ENCODE data around the gene FAM20C. TPM values are rescaled to one million over a fixed set of nuclear protein-coding genes. Genes with fewer than 3 reads are reported as not detected.

Gene FAM20C
- total RNA-seq, 1 experiment from 2014 or later, result 62.6 TPM

DNA sequence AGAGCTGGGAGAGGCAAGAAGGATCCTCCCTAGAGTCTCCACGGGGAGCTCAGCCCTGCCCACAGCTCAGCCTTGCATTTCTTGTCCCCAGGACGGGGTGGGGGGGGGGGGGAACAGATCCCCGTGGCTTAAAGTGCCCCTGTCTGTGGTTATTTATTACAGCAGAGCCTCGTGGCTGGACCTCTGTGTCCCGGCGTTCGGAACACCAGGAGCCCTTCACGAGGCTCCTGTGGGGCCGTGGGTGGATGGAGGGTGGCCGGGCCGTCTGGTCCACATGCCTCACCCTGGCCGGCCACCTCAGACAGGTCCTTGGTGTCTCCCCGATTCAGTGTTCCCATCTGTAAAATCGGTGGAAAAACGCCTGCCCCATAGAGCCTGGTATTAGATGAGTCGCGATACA, 37.9 kb downstream of the FAM20C start:
- H3K27ac Mint-ChIP-seq, result no peak overlapping the region
- DNase-seq, result no peak
- TF ChIP-seq, protein P1, sequence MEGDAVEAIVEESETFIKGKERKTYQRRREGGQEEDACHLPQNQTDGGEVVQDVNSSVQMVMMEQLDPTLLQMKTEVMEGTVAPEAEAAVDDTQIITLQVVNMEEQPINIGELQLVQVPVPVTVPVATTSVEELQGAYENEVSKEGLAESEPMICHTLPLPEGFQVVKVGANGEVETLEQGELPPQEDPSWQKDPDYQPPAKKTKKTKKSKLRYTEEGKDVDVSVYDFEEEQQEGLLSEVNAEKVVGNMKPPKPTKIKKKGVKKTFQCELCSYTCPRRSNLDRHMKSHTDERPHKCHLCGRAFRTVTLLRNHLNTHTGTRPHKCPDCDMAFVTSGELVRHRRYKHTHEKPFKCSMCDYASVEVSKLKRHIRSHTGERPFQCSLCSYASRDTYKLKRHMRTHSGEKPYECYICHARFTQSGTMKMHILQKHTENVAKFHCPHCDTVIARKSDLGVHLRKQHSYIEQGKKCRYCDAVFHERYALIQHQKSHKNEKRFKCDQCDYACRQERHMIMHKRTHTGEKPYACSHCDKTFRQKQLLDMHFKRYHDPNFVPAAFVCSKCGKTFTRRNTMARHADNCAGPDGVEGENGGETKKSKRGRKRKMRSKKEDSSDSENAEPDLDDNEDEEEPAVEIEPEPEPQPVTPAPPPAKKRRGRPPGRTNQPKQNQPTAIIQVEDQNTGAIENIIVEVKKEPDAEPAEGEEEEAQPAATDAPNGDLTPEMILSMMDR (conservative IDR thresholded peaks at IDR 0.05), result no peak
- H2BK12ac ChIP-seq (ENCODE audit: insufficient read length, low read depth, low read length), result no peak overlapping the region
- H3K27me3 Mint-ChIP-seq (ENCODE audit: low read depth), result no peaks in the 10 kb centered on the region
- H2BK20ac ChIP-seq (ENCODE audit: low read depth, low read length, poor library complexity, severe bottlenecking), result no peak overlapping the region
- peaks cover 9 to 20% (median 12%) of the 10 kb centered on the region in 3 experiments for H3K36me3 Mint-ChIP-seq (ENCODE audit: insufficient read depth in 1 of 3, low read depth in 3 of 3)
- H3K9me3 ChIP-seq (ENCODE audit: control insufficient read depth, low read depth, low read length), result no peaks in the 10 kb centered on the region
- WGBS (ENCODE audit: extremely low coverage, insufficient read length, low lambda C conversion rate), result no CpG with 5 or more reads among the region's 17 CpGs
- H3K9me3 Mint-ChIP-seq, result no peaks in the 10 kb centered on the region
- H4K8ac ChIP-seq (replicated peaks; ENCODE audit: insufficient read length, low read depth, low read length), result no peak overlapping the region
- H3K4me3 Mint-ChIP-seq, result no peak overlapping the region
- H3K56ac ChIP-seq (ENCODE audit: insufficient read length, low read depth, low read length), result no peak overlapping the region
- H3K23ac ChIP-seq (ENCODE audit: insufficient read length, low read depth, low read length), result no peak overlapping the region
- H2BK15ac ChIP-seq (ENCODE audit: low read depth, low read length), result no peak overlapping the region
- H3K4ac ChIP-seq (ENCODE audit: low read depth, low read length), result no peak overlapping the region
- no peak overlapping the region for H3K27ac ChIP-seq (ENCODE audit: insufficient read length, low read depth, low read length)
- no peaks in the 10 kb centered on the region for H3K23me2 ChIP-seq (ENCODE audit: insufficient read length, low read depth, low read length, poor library complexity, severe bottlenecking)
- H3K79me2 ChIP-seq (ENCODE audit: insufficient read depth, low read length), result no peaks in the 10 kb centered on the region
- no peaks in the 10 kb centered on the region for H3K27me3 ChIP-seq (ENCODE audit: insufficient read depth, low read length)
- no peak overlapping the region for H2BK5ac ChIP-seq (ENCODE audit: insufficient read length, low read length)
- no peak overlapping the region for H3K14ac ChIP-seq (ENCODE audit: insufficient read depth, low read length)
- H3K9ac ChIP-seq (ENCODE audit: extremely low read depth, insufficient read length, low read length), result no peak overlapping the region
- no peaks in the 10 kb centered on the region for H4K20me1 ChIP-seq (ENCODE audit: control insufficient read depth, insufficient read depth, insufficient read length)
- H4K5ac ChIP-seq (ENCODE audit: insufficient read length, low read depth, low read length), result no peak overlapping the region
- H2BK120ac ChIP-seq (ENCODE audit: low read depth, low read length, poor library complexity, severe bottlenecking), result no peak overlapping the region
- H4K91ac ChIP-seq (ENCODE audit: insufficient read length, low read depth, low read length), result no peak overlapping the region
- no peaks in the 10 kb centered on the region for H3K79me1 ChIP-seq (ENCODE audit: insufficient read depth, low read depth, low read length, poor library complexity, severe bottlenecking)
- H2AFZ ChIP-seq (ENCODE audit: low read length), result no peak overlapping the region
- H3K4me1 ChIP-seq (ENCODE audit: insufficient read depth, low read length), result no peaks in the 10 kb centered on the region
- peaks cover 0 to 3% of the 10 kb centered on the region in 2 experiments; a peak in 1 of 4 replicates for H3K4me1 Mint-ChIP-seq
- H3K18ac ChIP-seq (ENCODE audit: insufficient read length, low read depth, low read length), result no peak overlapping the region
- H3K4me2 ChIP-seq (ENCODE audit: insufficient read depth, insufficient read length, low read length), result no peak overlapping the region
- H3T11ph ChIP-seq (ENCODE audit: low read length), result no peak overlapping the region
- no peak overlapping the region for H2AK5ac ChIP-seq (ENCODE audit: insufficient read length, low read length)
